Ascending aorta (tissue), 2 donors: Measurements from ENCODE around the gene TMEM222. TPM values are rescaled to one million over a fixed set of nuclear protein-coding genes. Genes with fewer than 3 reads are reported as not detected.

Source experiments
- DNase-seq, 2 donors: peaks; one replicate each; pipeline ENCODE4 v3.0.0-alpha.2; 2019; ENCODE audit warnings: low spot score in 2 of 2
- H3K27ac ChIP-seq, 2 donors: fragments of 200-600 bp; sonication (generic); one replicate each; pipeline ENCODE4 v1.5.1; 2016 to 2017; ENCODE audit warnings: mild to moderate bottlenecking in 1 of 2
- H3K27me3 ChIP-seq: fragments of 200-600 bp; sonication (generic); one replicate; pipeline ENCODE4 v1.5.1; 2017
- H3K36me3 ChIP-seq, 2 donors: fragments of 200-600 bp; sonication (generic); one replicate each; pipeline ENCODE4 v1.5.1; 2016
- H3K4me1 ChIP-seq, 2 donors: fragments of 200-600 bp; sonication (generic); one replicate each; pipeline ENCODE4 v1.5.1; 2016 to 2017; ENCODE audit warnings: mild to moderate bottlenecking in 1 of 2
- H3K4me3 ChIP-seq, 2 donors: fragments of 200-600 bp; sonication (generic); one replicate each; pipeline ENCODE4 v1.5.1; 2016 to 2017; ENCODE audit warnings: mild to moderate bottlenecking in 1 of 2
- H3K9me3 ChIP-seq, 2 donors: fragments of 200-600 bp; sonication (generic); one replicate each; pipeline ENCODE4 v1.5.1; 2016
- CTCF ChIP-seq, 3 experiments: fragments of 200-600 bp in 2 of 3; fragments of 450-650 bp in 1 of 3; sonication (generic) in 2 of 3; IDR thresholded peaks; one replicate each; pipeline ENCODE4 v1.5.1; 2016 to 2019; ENCODE audit warnings: antibody characterized with exemption in 3 of 3, mild to moderate bottlenecking in 1 of 3, moderate library complexity in 1 of 3
- intact Hi-C: fragments of 100-400 bp; cut with DNase I; formaldehyde crosslinking; loops from one replicate; pipeline ENCODE4 v1.15.1; 2023
- total RNA-seq: library from RNA; depleted of rRNA; stranded (reverse); fragments of >200 nt; gene quantifications from one replicate; pipeline ENCODE4 v1.1.0, GENCODE V29; 2016

Gene TMEM222
- total RNA-seq, 1 donor from 2014 or later = 28.6 TPM

GRCh38 chr1:27365372-27366112 lies 43.6 kb downstream of the TMEM222 start:
- intact Hi-C loops = loop anchor here (1.0 to 10.0 kb wide), 6 partner anchors 27 to 1759 kb away; partner anchors contain the start of genes FAM76A, GPR3, STX12 and TMEM200B
- Histone ChIP-seq H3K27me3 (no peaks in the 10 kb centered on the region), H3K4me1 (peaks cover 21 to 23% of the 10 kb centered on the region in 2 donors)

GRCh38 chr1:27366113-27366410 lies 44.1 kb downstream of the TMEM222 start:
- intact Hi-C loops = loop anchor here (1.0 to 10.0 kb wide), 3 partner anchors 191 to 1759 kb away; partner anchors contain the start of genes STX12 and TMEM200B
- Histone ChIP-seq H3K27me3 (no peaks in the 10 kb centered on the region), H3K4me1 (peaks cover 21 to 23% of the 10 kb centered on the region in 2 donors), H3K36me3 (peaks cover 34 to 39% of the 10 kb centered on the region in 2 donors), H3K27ac (peak overlapping the region; percentile 97 to 99), H3K4me3 (peak overlapping the region; percentile 70 to 96), H3K9me3 (no peaks in the 10 kb centered on the region)
- no peak for TF ChIP-seq CTCF (IDR thresholded peaks at IDR 0.05)
- peak; percentile 50 to 91 for DNase-seq

More at GRCh38 chr1:27365372-27366112, 43.6 kb downstream of the TMEM222 start:
- H3K9me3 ChIP-seq = no peaks in the 10 kb centered on the region
- no peak for TF ChIP-seq CTCF (IDR thresholded peaks at IDR 0.05)
- peak overlapping the region; percentile 70 to 96 for H3K4me3 ChIP-seq
- peak overlapping the region; percentile 97 to 99 for H3K27ac ChIP-seq
- peak; percentile 66 to 95 for DNase-seq
- peaks cover 39 to 44% of the 10 kb centered on the region in 2 donors for H3K36me3 ChIP-seq

- peak within 1 kb of the TSS; percentile 97 to 99 for H3K27ac ChIP-seq
- no peaks in the 10 kb centered on the region for H3K27me3 ChIP-seq
- peak within 1 kb of the TSS; percentile 70 to 96 for H3K4me3 ChIP-seq
- intact Hi-C loops = loop anchor here (1.0 to 10.0 kb wide), 3 partner anchors 191 to 1758 kb away; partner anchors contain the start of genes STX12 and TMEM200B
- no peaks in the 10 kb centered on the region for H3K9me3 ChIP-seq
- peak; percentile 16 to 33 (median 31) for TF ChIP-seq CTCF (IDR thresholded peaks at IDR 0.05)
- DNase-seq = peak; percentile 76 to 96
- peaks cover 28 to 33% of the 10 kb centered on the region in 2 donors for H3K36me3 ChIP-seq
- H3K4me1 ChIP-seq = peaks cover 21 to 23% of the 10 kb centered on the region in 2 donors
These were observed 44.6 kb downstream of the TMEM222 start, which contains the start of gene MAP3K6 for GRCh38 chr1:27366411-27367159. Gene MAP3K6 (minus strand): TSS chr1:27366961. CDS start chr1:27366597, 364 bp downstream.

GRCh38 chr1:27367160-27367650 lies 45.2 kb downstream of the TMEM222 start:
- no peak for TF ChIP-seq CTCF (IDR thresholded peaks at IDR 0.05)
- DNase-seq = no peak
- Histone ChIP-seq H3K9me3 (no peaks in the 10 kb centered on the region), H3K4me1 (peaks cover 21 to 23% of the 10 kb centered on the region in 2 donors), H3K4me3 (peak overlapping the region; percentile 70 to 96), H3K27me3 (no peaks in the 10 kb centered on the region), H3K27ac (peak overlapping the region; percentile 97 to 99), H3K36me3 (peaks cover 22 to 27% of the 10 kb centered on the region in 2 donors)
- intact Hi-C loops = loop anchor here (2.0 to 10.0 kb wide), 2 partner anchors 406 to 1758 kb away; partner anchors contain the start of genes STX12 and TMEM200B

GRCh38 chr1:27368869-27369582 lies 47.1 kb downstream of the TMEM222 start:
- TF ChIP-seq CTCF (IDR thresholded peaks at IDR 0.05) = peak in 1 of 3 experiments; percentile 16
- intact Hi-C loops = loop anchor here (10.0 kb wide), 1 partner anchor 1756 kb away; the partner anchor contains the start of gene TMEM200B
- peaks cover 4 to 9% of the 10 kb centered on the region in 2 donors for H3K36me3 ChIP-seq
- H3K27ac ChIP-seq = peak overlapping the region; percentile 1 to 13
- H3K4me3 ChIP-seq = no peak overlapping the region
- no peak for DNase-seq
- no peaks in the 10 kb centered on the region for H3K27me3 ChIP-seq
- H3K4me1 ChIP-seq = peaks cover 21 to 23% of the 10 kb centered on the region in 2 donors
- no peaks in the 10 kb centered on the region for H3K9me3 ChIP-seq
